ENCODE measurements around the gene PSMC1.

GRCh38 chr14:90274019-90274418 is 17.7 kb downstream of the PSMC1 start:
- TF ChIP-seq CTCF (IDR thresholded peaks at IDR 0.05; ENCODE audit: low read length), result no peak
- TF ChIP-seq EZH2 (optimal IDR thresholded peaks at IDR 0.05; ENCODE audit: low read depth, low read length), result no peak
- TF ChIP-seq EZH2phosphoT487 (IDR thresholded peaks at IDR 0.05; ENCODE audit: low read length), result no peak
